ENCODE measurements around the gene CCS. TPM values are rescaled to one million over a fixed set of nuclear protein-coding genes. Genes with fewer than 3 reads are reported as not detected.
"Not testable (repeated sequence)": the region's sequence is repeated elsewhere in the genome, so short reads cannot be mapped to it uniquely, and the experiment has no call there.

Gene CCS
- 29.3 and 37.6 TPM in 2 replicates for total RNA-seq (2014; rRNA removed; shearing (Covaris generic); ENCODE audit: low replicate concordance)

GRCh38 chr11:66592457-66593302 lies at the start of gene CCS, which contains the start of gene CCDC87:
Gene CCS (plus strand): TSS chr11:66593185. CDS start chr11:66593262, 77 bp downstream.
Gene CCDC87 (minus strand): TSS chr11:66593063. CDS start chr11:66593015, 48 bp downstream.
- no peaks in the 10 kb centered on the region for H3K36me3 ChIP-seq
- peak within 1 kb of the TSS; percentile 69 for H3K4me3 ChIP-seq
- DNase-seq = peak; percentile 95
- H3K9me3 ChIP-seq = no peaks in the 10 kb centered on the region
- no peaks in the 10 kb centered on the region for H3K27me3 ChIP-seq

GRCh38 chr11:66543263-66544107 lies 49.5 kb upstream of the CCS start:
- no peaks in the 10 kb centered on the region for H3K9me3 ChIP-seq
- no peaks in the 10 kb centered on the region for H3K27me3 ChIP-seq
- DNase-seq = no peak
- no peaks in the 10 kb centered on the region; the same call in 1 of the 2 replicates for H3K36me3 ChIP-seq
- H3K4me3 ChIP-seq = no peak overlapping the region

GRCh38 chr11:66544952-66545351 lies 48.0 kb upstream of the CCS start:
- DNase-seq, H3K9me3 ChIP-seq, H3K36me3 ChIP-seq, H3K27me3 ChIP-seq: not testable (repeated sequence)
- H3K4me3 ChIP-seq = peak overlapping the region; percentile 73

GRCh38 chr11:66545701-66546367 lies 47.2 kb upstream of the CCS start, which contains the start of gene ZDHHC24:
Gene ZDHHC24 (minus strand): TSS chr11:66546048. CDS start chr11:66546003, 45 bp downstream.
- Histone ChIP-seq H3K36me3 (no peaks in the 10 kb centered on the region; the same call in 1 of the 2 replicates), H3K4me3 (peak within 1 kb of the TSS; percentile 73), H3K9me3 (no peaks in the 10 kb centered on the region), H3K27me3 (no peaks in the 10 kb centered on the region)
- peak; percentile 98 for DNase-seq

- Histone ChIP-seq H3K4me3 (peak within 1 kb of the TSS; percentile 73), H3K27me3 (no peaks in the 10 kb centered on the region), H3K9me3 (no peaks in the 10 kb centered on the region), H3K36me3 (no peaks in the 10 kb centered on the region; the same call in 1 of the 2 replicates)
- no peak for DNase-seq
These were observed 46.5 kb upstream of the CCS start, which contains the start of gene ACTN3 for GRCh38 chr11:66546368-66546965. Gene ACTN3 (plus strand): TSS chr11:66546903. CDS start chr11:66546938, 35 bp downstream.

GRCh38 chr11:66546966-66547661 lies 45.9 kb upstream of the CCS start:
- H3K4me3 ChIP-seq = no peak overlapping the region
- no peaks in the 10 kb centered on the region for H3K27me3 ChIP-seq
- no peak for DNase-seq
- no peaks in the 10 kb centered on the region for H3K9me3 ChIP-seq
- no peaks in the 10 kb centered on the region for H3K36me3 ChIP-seq

GRCh38 chr11:66547662-66548009 lies 45.3 kb upstream of the CCS start:
- H3K4me3 ChIP-seq = no peak overlapping the region
- no peak for DNase-seq
- no peaks in the 10 kb centered on the region for H3K36me3 ChIP-seq
- H3K9me3 ChIP-seq = no peaks in the 10 kb centered on the region
- H3K27me3 ChIP-seq = no peaks in the 10 kb centered on the region

GRCh38 chr11:66548041-66548440 lies 44.9 kb upstream of the CCS start:
- Histone ChIP-seq H3K9me3 (no peaks in the 10 kb centered on the region), H3K27me3 (no peaks in the 10 kb centered on the region), H3K36me3 (no peaks in the 10 kb centered on the region), H3K4me3 (no peak overlapping the region)
- DNase-seq = no peak

GRCh38 chr11:66548774-66549630 lies 44.0 kb upstream of the CCS start:
- no peaks in the 10 kb centered on the region for H3K36me3 ChIP-seq
- no peak overlapping the region for H3K4me3 ChIP-seq
- H3K27me3 ChIP-seq = no peaks in the 10 kb centered on the region
- H3K9me3 ChIP-seq = no peaks in the 10 kb centered on the region
- no peak for DNase-seq

GRCh38 chr11:66549696-66550095 lies 43.3 kb upstream of the CCS start:
- H3K27me3 ChIP-seq = no peaks in the 10 kb centered on the region
- no peaks in the 10 kb centered on the region for H3K36me3 ChIP-seq
- no peak overlapping the region for H3K4me3 ChIP-seq
- no peaks in the 10 kb centered on the region for H3K9me3 ChIP-seq
- no peak for DNase-seq

GRCh38 chr11:66550887-66551286 lies 42.1 kb upstream of the CCS start:
- Histone ChIP-seq H3K27me3 (no peaks in the 10 kb centered on the region), H3K4me3 (no peak overlapping the region), H3K9me3 (no peaks in the 10 kb centered on the region), H3K36me3 (no peaks in the 10 kb centered on the region)
- DNase-seq = no peak

- DNase-seq = no peak
- H3K36me3 ChIP-seq = no peaks in the 10 kb centered on the region
- H3K27me3 ChIP-seq = no peaks in the 10 kb centered on the region
- no peaks in the 10 kb centered on the region for H3K9me3 ChIP-seq
- H3K4me3 ChIP-seq = no peak overlapping the region
These were observed 38.4 kb upstream of the CCS start for GRCh38 chr11:66554602-66555001.

- no peak for DNase-seq
These were observed 37.6 kb upstream of the CCS start for GRCh38 chr11:66555416-66555815.

GRCh38 chr11:66556086-66556485 lies 36.9 kb upstream of the CCS start:
- Histone ChIP-seq H3K4me3 (no peak overlapping the region), H3K27me3 (no peaks in the 10 kb centered on the region), H3K36me3 (no peaks in the 10 kb centered on the region), H3K9me3 (no peaks in the 10 kb centered on the region)
- DNase-seq = no peak

More at GRCh38 chr11:66555416-66555815, 37.6 kb upstream of the CCS start:
- H3K36me3 ChIP-seq = no peaks in the 10 kb centered on the region
- no peaks in the 10 kb centered on the region for H3K27me3 ChIP-seq
- no peak overlapping the region for H3K4me3 ChIP-seq
- no peaks in the 10 kb centered on the region for H3K9me3 ChIP-seq

GRCh38 chr11:66557733-66558326 lies 35.2 kb upstream of the CCS start:
- Histone ChIP-seq H3K4me3 (no peak overlapping the region), H3K9me3 (no peaks in the 10 kb centered on the region), H3K36me3 (no peaks in the 10 kb centered on the region), H3K27me3 (no peaks in the 10 kb centered on the region)
- no peak for DNase-seq

Data from MG63 (cell line).